RPMI7951 (cell line): Measurements from ENCODE around the gene OSGEPL1. TPM values are rescaled to one million over a fixed set of nuclear protein-coding genes. Genes with fewer than 3 reads are reported as not detected.
"Not testable (repeated sequence)": the region's sequence is repeated elsewhere in the genome, so short reads cannot be mapped to it uniquely, and the experiment has no call there.

Experiments
- DNase-seq: peaks from one replicate; pipeline ENCODE4 v3.0.0-alpha.2; 2012; ENCODE audit warnings: low read depth
- total RNA-seq: library from RNA; depleted of rRNA; stranded (reverse); fragments of >200 nt; shearing (Covaris generic); gene quantifications from 2 replicates; pipeline ENCODE4 v1.2.3, GENCODE V29; 2014; rRNA removed

The OSGEPL1 gene, protein sequence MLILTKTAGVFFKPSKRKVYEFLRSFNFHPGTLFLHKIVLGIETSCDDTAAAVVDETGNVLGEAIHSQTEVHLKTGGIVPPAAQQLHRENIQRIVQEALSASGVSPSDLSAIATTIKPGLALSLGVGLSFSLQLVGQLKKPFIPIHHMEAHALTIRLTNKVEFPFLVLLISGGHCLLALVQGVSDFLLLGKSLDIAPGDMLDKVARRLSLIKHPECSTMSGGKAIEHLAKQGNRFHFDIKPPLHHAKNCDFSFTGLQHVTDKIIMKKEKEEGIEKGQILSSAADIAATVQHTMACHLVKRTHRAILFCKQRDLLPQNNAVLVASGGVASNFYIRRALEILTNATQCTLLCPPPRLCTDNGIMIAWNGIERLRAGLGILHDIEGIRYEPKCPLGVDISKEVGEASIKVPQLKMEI
- 19.7 and 27.6 TPM in 2 replicates for total RNA-seq

DNA sequence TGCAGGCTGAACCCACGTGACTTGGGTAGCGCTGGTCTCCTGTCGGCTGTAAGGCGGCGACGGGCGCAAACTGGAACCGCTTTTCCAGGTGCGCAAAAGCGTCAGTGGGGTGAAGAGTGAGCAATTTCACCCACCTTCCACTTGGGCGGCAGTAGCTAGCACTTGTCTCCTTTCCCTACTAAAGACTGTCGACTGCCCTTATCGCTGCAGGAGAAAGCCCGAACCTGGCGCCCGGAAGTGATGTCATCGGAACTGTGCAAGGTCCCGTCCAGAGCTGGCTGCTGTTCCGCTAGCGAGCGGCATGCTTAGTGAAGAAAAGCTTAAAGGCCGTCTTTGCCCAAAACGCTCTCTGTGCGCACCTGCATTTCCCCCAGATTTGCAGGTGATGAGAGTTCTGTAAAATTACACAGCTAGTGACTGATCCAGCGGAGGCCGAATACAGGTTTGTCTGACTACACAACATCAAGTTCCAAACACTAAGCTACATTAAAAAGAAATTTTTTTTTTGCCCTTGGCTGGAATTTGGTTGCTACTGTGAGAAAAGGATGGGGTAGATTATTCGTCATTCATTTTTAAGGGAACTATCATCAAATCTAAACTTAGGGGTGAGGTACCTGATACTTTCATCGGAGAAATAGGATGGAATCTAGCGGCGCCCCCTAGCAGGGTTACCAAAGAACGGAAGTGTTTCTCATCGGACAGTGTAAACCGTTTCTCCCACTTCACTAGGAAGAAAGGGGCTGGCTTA, at the start of gene OSGEPL1:
TSS of gene OSGEPL1 (minus strand) at position 242 of the 748 bp plus-strand sequence. CDS start 1,152 bp downstream, outside the sequence.
- DNase-seq = peak; percentile 90

DNA sequence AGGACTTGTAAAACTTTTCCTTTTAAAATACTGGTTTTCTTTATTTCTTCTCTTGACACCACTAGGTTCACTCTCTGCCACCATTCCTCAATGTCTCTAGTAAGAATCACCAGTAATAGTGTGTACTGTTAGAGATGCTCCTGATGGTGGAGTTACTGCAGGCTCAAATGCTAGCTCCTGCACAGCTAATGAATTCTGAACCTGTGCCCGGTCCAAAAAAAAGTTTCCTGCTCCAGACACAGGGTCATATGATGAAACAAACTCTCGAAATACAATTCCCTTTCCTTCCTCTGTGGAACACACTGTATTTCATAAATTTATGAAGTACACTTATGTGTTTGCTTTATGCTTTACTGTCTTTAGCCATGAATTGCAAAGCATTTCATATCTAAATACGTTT, 40.8 kb upstream of the OSGEPL1 start:
- DNase-seq = no peak

GRCh38 chr2:189802396-189802912, 39.9 kb upstream of the OSGEPL1 start:
- peak; percentile 7 for DNase-seq

DNA sequence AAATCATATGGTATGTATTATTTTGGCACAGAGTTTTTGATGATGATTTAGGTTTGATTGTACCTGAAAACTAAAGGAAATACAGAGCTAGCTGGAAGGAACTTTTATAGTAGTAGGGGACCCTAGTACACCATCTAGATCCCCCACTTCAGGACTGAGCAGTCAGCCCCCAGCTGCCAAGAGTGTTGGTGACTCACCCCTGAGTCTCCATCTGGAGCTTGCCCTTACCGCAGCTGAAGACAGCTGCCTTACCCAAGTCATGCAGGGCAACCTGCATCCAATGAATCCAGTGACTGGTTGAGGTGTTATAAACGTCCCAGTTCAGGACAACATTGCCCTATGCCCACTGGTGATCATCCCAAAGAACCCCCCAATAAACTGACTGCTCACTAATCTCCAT, 36.9 kb upstream of the OSGEPL1 start:
- DNase-seq = peak; percentile 79

DNA sequence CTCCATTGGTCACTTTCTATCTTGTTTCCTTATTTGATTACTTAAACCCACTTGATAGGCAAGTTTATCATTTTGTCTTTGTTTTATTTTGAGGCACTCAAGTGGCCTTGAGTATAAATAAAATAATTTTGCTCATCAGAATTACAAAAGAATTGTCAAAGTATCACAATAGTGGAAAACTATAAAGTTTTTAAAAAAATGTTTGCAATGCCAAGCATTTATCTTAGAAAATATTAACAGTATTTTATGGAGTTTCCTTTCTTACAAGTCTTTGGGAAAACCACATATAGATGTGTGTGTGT, 36.4 kb upstream of the OSGEPL1 start:
- no peak for DNase-seq

GRCh38 chr2:189798312-189799029, 35.9 kb upstream of the OSGEPL1 start:
- DNase-seq = peak; percentile 42

- no peak for DNase-seq
Measured at GRCh38 chr2:189797902-189798301, 35.3 kb upstream of the OSGEPL1 start.

GRCh38 chr2:189794310-189794709, 31.7 kb upstream of the OSGEPL1 start:
- DNase-seq = no peak

DNA sequence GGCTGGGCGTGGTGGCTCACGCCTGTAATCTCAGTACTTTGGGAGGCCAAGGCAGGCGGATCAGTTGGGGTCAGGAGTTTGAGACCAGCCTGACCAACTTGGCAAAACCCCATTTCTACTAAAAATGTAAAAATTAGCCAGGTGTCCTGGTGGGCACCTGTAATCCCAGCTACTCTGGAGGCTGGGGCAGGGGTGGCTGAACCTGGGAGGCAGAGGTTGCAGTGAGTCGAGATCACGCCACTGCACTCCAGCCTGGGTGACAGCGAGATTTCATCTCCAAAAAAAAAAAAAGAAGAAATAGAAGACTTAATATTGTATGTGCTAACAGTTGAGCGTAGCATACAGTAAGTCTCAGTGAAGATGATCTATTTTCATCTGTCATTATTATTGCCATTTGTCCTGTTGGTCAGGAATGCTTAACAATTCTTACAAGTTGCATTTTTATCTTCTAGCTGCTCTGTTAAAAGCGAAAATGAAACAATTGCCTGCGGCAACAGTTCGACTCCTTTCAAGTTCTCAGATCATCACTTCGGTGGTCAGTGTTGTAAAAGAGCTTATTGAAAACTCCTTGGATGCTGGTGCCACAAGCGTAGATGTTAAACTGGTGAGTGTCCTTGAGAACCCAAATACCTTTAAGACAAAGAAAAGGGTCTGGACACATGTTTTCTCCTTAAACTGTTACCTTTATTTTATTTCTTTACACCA, 28.9 kb upstream of the OSGEPL1 start:
- DNase-seq = peak; percentile 91

DNA sequence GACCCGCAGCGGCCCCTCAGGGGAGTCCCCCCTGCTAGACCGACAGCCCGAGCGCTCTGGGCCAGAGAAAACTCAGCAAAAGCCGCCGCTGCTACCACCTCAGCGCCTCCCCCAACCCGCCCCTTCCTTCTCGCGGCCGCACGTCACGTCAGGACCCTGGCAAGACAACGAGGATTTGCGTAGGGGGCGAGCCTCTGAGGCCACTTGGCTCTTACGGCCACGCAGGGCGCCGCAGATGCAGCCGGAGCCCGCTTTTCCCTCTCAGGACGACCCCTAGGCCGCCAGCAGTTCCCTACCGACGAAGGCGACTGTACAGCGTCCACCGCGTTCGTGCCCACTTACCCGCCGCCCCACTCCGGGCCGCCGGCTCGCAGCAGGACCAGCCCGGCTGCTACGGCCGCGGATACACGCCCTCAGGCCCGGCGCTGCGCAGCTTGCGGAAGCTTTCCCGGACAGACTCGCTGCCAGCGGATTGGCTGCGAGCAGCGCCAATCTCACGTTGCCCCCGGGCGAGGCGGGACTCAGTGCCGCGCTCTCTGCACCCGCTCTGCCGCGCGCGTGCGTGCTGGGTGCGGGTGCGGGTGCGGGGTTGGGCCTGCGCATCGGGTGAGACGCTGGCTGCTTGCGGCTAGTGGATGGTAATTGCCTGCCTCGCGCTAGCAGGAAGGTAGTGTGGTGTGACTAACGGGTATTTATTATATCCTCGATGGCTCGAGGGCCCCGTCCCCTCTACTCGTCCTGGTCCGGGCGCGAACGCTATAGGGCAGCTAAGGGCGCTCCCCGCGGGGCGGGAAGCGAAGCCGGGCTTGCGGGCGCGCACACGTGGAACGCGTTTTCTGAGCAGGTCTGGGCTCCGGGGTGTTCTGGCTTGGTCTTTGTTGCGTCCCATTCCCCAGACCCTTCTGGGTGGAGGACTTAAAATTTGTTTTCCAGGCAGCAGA, 21.6 kb upstream of the OSGEPL1 start, which contains the start of the genes ORMDL1 and PMS1:
TSS of gene ORMDL1 (minus strand) at position 413 of the 941 bp plus-strand sequence. CDS start 1,744 bp downstream, outside the sequence.
TSS of gene PMS1 (plus strand) at position 524 of the 941 bp plus-strand sequence. CDS start 7,360 bp downstream, outside the sequence.
- DNase-seq = peak; percentile 95

- DNase-seq = peak; percentile 53
Measured at GRCh38 chr2:189783451-189783926, 20.9 kb upstream of the OSGEPL1 start.

- DNase-seq = peak; percentile 15
Measured at GRCh38 chr2:189782221-189782671, 19.7 kb upstream of the OSGEPL1 start.

DNA sequence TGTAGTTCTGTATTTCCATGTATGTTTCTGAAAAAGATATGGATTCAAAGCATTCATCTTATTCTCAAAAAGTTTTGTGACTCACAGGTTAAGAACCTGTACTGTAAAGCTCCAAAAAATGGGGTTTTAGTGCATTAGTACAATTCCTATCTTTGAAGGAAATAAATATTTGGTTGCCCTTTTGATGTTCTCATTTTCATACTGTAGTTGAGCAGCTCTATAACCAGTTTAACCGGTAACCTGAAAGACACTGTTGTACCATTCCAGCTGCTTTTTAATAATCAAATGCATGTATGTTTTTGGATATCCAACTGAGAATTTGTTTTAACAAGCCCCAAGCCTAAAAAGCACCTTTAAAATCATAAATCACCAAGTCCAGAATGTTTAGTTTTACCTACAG, 9.6 kb upstream of the OSGEPL1 start:
- DNase-seq = no peak

DNA sequence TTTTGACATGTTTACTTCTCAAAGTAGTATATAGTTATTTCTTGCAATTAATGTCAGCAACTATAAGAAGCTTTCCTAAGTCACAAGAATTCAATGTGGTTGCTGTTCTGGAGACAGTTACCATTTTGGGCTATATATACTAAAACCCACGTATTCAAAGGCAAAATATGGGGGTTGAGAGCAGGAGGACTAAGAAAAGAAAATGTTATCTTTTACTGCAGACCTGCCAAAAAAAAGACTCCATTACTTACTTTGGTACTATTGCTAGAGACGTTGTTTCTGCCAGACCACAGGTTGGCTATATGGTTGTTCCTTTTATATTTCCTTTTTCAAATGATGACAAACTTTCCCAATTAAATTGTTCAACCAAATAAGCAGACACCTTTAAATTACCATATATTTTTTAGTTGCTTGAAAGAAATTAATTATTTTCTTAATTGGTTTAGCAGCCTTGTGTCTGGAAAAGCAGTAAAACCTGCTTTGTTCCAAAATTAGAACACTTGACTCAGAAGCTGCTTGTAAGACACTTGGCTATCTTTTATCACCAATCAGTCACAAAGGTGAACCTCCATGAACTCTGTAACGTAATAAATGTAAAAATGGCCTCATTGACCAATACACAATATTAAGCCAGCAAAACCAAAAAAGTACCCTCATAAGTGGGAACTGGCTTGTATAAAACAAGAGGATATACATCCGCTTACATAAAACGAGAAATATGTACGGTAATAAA, 8.2 kb upstream of the OSGEPL1 start:
- no peak for DNase-seq

- DNase-seq = peak; percentile 27
Measured at GRCh38 chr2:189763908-189764661, 1.5 kb upstream of the OSGEPL1 start.

DNA sequence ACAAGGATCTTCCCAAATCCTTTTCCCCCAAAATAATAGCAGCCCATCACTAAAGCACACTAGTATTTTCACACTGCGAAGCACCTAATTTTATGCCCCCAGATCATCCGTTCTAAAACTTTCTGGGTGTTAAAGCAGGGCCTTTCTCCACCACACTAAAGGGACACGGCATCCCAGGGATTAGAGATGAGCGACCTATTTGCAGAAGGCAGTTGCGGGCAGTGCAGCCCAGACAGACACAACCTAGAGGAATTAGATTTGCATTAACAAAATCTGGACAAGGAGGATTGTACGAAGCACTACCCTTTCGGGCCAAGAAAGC, 402 bp downstream of the OSGEPL1 start:
- DNase-seq = no peak

- not testable (repeated sequence) for DNase-seq
Measured at GRCh38 chr2:189760154-189760553, 2.4 kb downstream of the OSGEPL1 start.

DNA sequence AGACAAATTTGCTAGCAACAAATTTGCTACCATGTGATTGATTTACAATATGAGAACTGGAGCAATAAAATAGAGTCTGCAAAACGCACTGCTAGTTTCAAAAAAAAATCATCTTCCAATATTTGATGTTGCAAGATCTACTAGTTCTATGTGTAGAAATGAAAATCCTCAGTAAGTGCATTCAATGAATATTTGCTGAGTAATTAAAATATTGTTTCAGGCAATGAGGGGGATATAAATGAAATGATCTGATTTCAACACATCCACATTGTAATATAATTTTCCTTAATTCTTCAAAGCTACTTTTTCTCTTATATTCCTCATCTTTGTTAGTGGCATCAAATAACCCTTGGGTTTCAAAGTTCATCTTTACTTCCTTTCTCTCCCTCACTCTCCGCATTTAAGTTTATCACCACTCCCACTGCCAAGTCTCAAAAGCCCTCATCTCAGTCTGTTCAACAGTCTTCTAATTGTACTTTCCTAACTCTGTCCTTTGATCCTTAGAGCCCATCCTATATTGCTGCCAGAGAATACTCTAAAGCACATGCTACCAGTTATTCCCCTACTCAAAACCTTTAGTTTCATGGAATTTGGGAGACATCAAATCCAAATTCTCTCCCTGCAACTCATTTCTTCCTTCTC, 6.2 kb downstream of the OSGEPL1 start:
- DNase-seq = no peak
